ENCODE measurements around the gene SYNDIG1. TPM values are rescaled to one million over a fixed set of nuclear protein-coding genes. Genes with fewer than 3 reads are reported as not detected.
"Not testable (repeated sequence)": the region's sequence is repeated elsewhere in the genome, so short reads cannot be mapped to it uniquely, and the experiment has no call there.

Gene SYNDIG1
- total RNA-seq, 4 donors from 2014 or later = 0.51 to 3.4 (median 2.8) TPM; not detected in 1

GRCh38 chr20:24506146-24506545, 36.7 kb downstream of the SYNDIG1 start:
- H3K4me1 ChIP-seq = no peaks in the 10 kb centered on the region
- DNase-seq = no peak
- H3K4me3 ChIP-seq = no peak overlapping the region
- no peaks in the 10 kb centered on the region for H3K9me3 ChIP-seq
- H3K27me3 ChIP-seq = no peaks in the 10 kb centered on the region
- H3K36me3 ChIP-seq = no peaks in the 10 kb centered on the region
- TF ChIP-seq CTCF (IDR thresholded peaks at IDR 0.05) (no peak), POLR2A (IDR thresholded peaks at IDR 0.05) (no peak)
- intact Hi-C loops (cut with DNase I; ENCODE audit: low total_unique reads) = no loop called here
- H3K27ac ChIP-seq = no peak overlapping the region

GRCh38 chr20:24506696-24507095, 37.3 kb downstream of the SYNDIG1 start:
- intact Hi-C loops (cut with DNase I; ENCODE audit: low total_unique reads) = no loop called here
- DNase-seq = no peak
- Histone ChIP-seq H3K9me3 (no peaks in the 10 kb centered on the region), H3K36me3 (no peaks in the 10 kb centered on the region), H3K27ac (no peak overlapping the region), H3K4me3 (no peak overlapping the region), H3K4me1 (no peaks in the 10 kb centered on the region), H3K27me3 (no peaks in the 10 kb centered on the region)
- no peak for TF ChIP-seq POLR2A (IDR thresholded peaks at IDR 0.05)
- no peak for TF ChIP-seq CTCF (IDR thresholded peaks at IDR 0.05)

- no peaks in the 10 kb centered on the region for H3K4me1 ChIP-seq
- DNase-seq = no peak
- no peak overlapping the region for H3K4me3 ChIP-seq
- no peaks in the 10 kb centered on the region for H3K36me3 ChIP-seq
- intact Hi-C loops (cut with DNase I; ENCODE audit: low total_unique reads) = no loop called here
- no peak for TF ChIP-seq POLR2A (IDR thresholded peaks at IDR 0.05)
- no peak for TF ChIP-seq CTCF (IDR thresholded peaks at IDR 0.05)
- no peaks in the 10 kb centered on the region for H3K9me3 ChIP-seq
- no peaks in the 10 kb centered on the region for H3K27me3 ChIP-seq
- H3K27ac ChIP-seq = no peak overlapping the region
Measured at GRCh38 chr20:24507182-24507853, 37.9 kb downstream of the SYNDIG1 start.

- H3K27ac ChIP-seq; H3K36me3 ChIP-seq; DNase-seq; H3K4me3 ChIP-seq; H3K4me1 ChIP-seq; H3K27me3 ChIP-seq; intact Hi-C loops (cut with DNase I; ENCODE audit: low total_unique reads); H3K9me3 ChIP-seq: not testable (repeated sequence)
Measured at GRCh38 chr20:24512441-24512840, 43.0 kb downstream of the SYNDIG1 start.

- no peak for DNase-seq
- intact Hi-C loops (cut with DNase I; ENCODE audit: low total_unique reads) = no loop called here
- no peak overlapping the region for H3K27ac ChIP-seq
- H3K36me3 ChIP-seq = no peaks in the 10 kb centered on the region
- H3K9me3 ChIP-seq = no peaks in the 10 kb centered on the region
- TF ChIP-seq CTCF (IDR thresholded peaks at IDR 0.05) = no peak
- no peak for TF ChIP-seq POLR2A (IDR thresholded peaks at IDR 0.05)
- H3K27me3 ChIP-seq = no peaks in the 10 kb centered on the region
- H3K4me3 ChIP-seq = no peak overlapping the region
- no peaks in the 10 kb centered on the region for H3K4me1 ChIP-seq
Measured at GRCh38 chr20:24518515-24518914, 49.1 kb downstream of the SYNDIG1 start.

- H3K9me3 ChIP-seq = no peaks in the 10 kb centered on the region
- no peak overlapping the region for H3K4me3 ChIP-seq
- no peaks in the 10 kb centered on the region for H3K4me1 ChIP-seq
- H3K27ac ChIP-seq = no peak overlapping the region
- TF ChIP-seq CTCF (IDR thresholded peaks at IDR 0.05) (no peak), POLR2A (IDR thresholded peaks at IDR 0.05) (no peak)
- DNase-seq = no peak
- H3K36me3 ChIP-seq = no peaks in the 10 kb centered on the region
- intact Hi-C loops (cut with DNase I; ENCODE audit: low total_unique reads) = no loop called here
- no peaks in the 10 kb centered on the region for H3K27me3 ChIP-seq
Measured at GRCh38 chr20:24519476-24519875, 50.0 kb downstream of the SYNDIG1 start.

All from uterus (tissue), 4 donors.